ENCODE data around the gene RGS7BP. TPM values are rescaled to one million over a fixed set of nuclear protein-coding genes. Genes with fewer than 3 reads are reported as not detected.

The RGS7BP gene
- total and polyA plus RNA-seq, 2 experiments from 2014 or later = 0.75 to 0.77 TPM

DNA sequence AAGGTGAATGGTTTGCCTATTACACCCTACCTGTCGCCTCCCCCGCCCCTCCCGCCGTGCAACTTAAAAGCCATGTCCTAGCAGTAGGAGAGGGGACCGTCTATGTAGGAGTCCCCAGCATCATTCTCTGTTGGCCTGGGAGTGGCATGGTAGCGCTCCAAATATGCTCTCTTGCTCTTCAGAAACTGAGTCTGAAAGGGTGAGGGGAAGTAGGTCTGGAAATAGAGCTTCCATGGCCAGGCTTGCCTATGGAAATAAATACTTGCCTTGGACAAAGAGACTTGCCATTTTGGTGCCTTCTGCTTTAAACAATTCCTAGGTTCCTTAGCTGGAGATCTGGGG, 1.4 kb downstream of the RGS7BP start:
- Histone ChIP-seq H4K20me1 (ENCODE audit: insufficient read depth, poor library complexity, severe bottlenecking) (no peaks in the 10 kb centered on the region), H3K9me3 (ENCODE audit: low read depth) (no peaks in the 10 kb centered on the region), H2AFZ (peak overlapping the region; percentile 82), H3K36me3 (replicated peaks; ENCODE audit: insufficient read depth, low read depth) (no peaks in the 10 kb centered on the region), H3K4me1 (ENCODE audit: insufficient read depth) (no peaks in the 10 kb centered on the region), H3K9me2 (replicated peaks; ENCODE audit: insufficient read depth) (no peaks in the 10 kb centered on the region), H3K4me2 (peak overlapping the region; percentile 97), H3K79me2 (no peaks in the 10 kb centered on the region), H3K27me3 (peaks cover 56% of the 10 kb centered on the region), H3K27ac (no peak overlapping the region), H3K4me3 (peak overlapping the region; percentile 69)
- DNase-seq (ENCODE audit: low spot score) = no peak
- no peak for TF ChIP-seq EZH2phosphoT487 (IDR thresholded peaks at IDR 0.05; ENCODE audit: low read depth, severe bottlenecking, unreplicated experiment)
- TF ChIP-seq EZH2 (IDR thresholded peaks at IDR 0.05; ENCODE audit: borderline replicate concordance) = no peak
- TF ChIP-seq, protein P1, sequence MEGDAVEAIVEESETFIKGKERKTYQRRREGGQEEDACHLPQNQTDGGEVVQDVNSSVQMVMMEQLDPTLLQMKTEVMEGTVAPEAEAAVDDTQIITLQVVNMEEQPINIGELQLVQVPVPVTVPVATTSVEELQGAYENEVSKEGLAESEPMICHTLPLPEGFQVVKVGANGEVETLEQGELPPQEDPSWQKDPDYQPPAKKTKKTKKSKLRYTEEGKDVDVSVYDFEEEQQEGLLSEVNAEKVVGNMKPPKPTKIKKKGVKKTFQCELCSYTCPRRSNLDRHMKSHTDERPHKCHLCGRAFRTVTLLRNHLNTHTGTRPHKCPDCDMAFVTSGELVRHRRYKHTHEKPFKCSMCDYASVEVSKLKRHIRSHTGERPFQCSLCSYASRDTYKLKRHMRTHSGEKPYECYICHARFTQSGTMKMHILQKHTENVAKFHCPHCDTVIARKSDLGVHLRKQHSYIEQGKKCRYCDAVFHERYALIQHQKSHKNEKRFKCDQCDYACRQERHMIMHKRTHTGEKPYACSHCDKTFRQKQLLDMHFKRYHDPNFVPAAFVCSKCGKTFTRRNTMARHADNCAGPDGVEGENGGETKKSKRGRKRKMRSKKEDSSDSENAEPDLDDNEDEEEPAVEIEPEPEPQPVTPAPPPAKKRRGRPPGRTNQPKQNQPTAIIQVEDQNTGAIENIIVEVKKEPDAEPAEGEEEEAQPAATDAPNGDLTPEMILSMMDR (IDR thresholded peaks at IDR 0.05; ENCODE audit: poor library complexity) = no peak
- 20% methylated on average over 6 of the region's 6 CpGs for WGBS (ENCODE audit: low lambda C conversion rate, missing lambda C conversion rate)

DNA sequence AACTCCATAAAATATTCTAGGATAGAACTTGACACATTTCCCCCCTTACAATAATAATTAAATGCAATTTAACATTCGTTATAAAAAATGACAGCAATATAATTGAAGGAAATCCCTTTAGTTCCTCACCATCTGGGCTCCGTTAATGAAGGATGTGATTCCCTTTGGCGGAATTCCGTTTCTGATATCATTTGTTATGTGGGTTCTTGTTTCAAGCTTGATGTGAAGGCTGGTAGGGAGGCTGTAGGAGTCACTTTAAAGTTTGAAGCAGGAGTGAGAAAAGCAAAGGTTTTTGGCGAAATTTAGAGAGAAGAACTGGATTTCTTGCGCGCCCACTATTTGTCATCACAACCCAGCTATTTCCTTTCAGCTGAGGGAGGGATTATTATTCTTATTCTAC, 4.0 kb downstream of the RGS7BP start:
- no peaks in the 10 kb centered on the region for H3K79me2 ChIP-seq
- H3K36me3 ChIP-seq (replicated peaks; ENCODE audit: insufficient read depth, low read depth) = no peaks in the 10 kb centered on the region
- H3K4me3 ChIP-seq = no peak overlapping the region
- no peak overlapping the region for H2AFZ ChIP-seq
- TF ChIP-seq, protein P1 (IDR thresholded peaks at IDR 0.05; ENCODE audit: poor library complexity) = no peak
- TF ChIP-seq EZH2phosphoT487 (IDR thresholded peaks at IDR 0.05; ENCODE audit: low read depth, severe bottlenecking, unreplicated experiment) (no peak), EZH2 (IDR thresholded peaks at IDR 0.05; ENCODE audit: borderline replicate concordance) (no peak)
- H4K20me1 ChIP-seq (ENCODE audit: insufficient read depth, poor library complexity, severe bottlenecking) = no peaks in the 10 kb centered on the region
- DNase-seq (ENCODE audit: low spot score) = no peak
- 84% methylated on average over 7 of the region's 7 CpGs for WGBS (ENCODE audit: low lambda C conversion rate, missing lambda C conversion rate)
- H3K4me2 ChIP-seq = no peak overlapping the region
- no peaks in the 10 kb centered on the region for H3K4me1 ChIP-seq (ENCODE audit: insufficient read depth)
- H3K27me3 ChIP-seq = peaks cover 38% of the 10 kb centered on the region
- no peaks in the 10 kb centered on the region for H3K9me3 ChIP-seq (ENCODE audit: low read depth)
- no peaks in the 10 kb centered on the region for H3K9me2 ChIP-seq (replicated peaks; ENCODE audit: insufficient read depth)
- no peak overlapping the region for H3K27ac ChIP-seq

DNA sequence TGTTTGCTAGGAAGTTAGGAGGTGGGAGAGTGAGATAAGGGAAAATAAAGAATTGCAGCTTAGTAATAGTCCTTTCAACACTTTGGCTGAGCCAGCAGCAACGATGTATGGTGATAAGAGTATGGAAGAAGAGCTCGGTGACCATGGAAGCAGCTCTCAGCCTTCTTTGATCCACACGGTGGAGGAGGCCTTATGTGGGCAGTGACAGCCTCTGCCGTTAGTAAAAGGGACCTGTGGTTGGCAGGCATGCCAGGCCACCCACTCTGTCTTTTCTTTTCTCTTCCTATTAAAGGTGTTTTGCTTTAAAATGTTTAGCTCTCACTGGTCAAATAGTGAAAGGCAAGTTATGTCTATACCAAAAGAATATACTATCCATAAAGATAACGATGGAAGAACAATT, 7.7 kb downstream of the RGS7BP start:
- Histone ChIP-seq H3K36me3 (replicated peaks; ENCODE audit: insufficient read depth, low read depth) (no peaks in the 10 kb centered on the region), H3K9me3 (ENCODE audit: low read depth) (no peaks in the 10 kb centered on the region)

More for the DNA sequence above, 7.7 kb downstream of the RGS7BP start:
- DNase-seq (ENCODE audit: low spot score) = no peak
- Histone ChIP-seq H3K79me2 (no peaks in the 10 kb centered on the region), H3K4me2 (no peak overlapping the region), H2AFZ (no peak overlapping the region), H3K9me2 (replicated peaks; ENCODE audit: insufficient read depth) (no peaks in the 10 kb centered on the region), H4K20me1 (ENCODE audit: insufficient read depth, poor library complexity, severe bottlenecking) (no peaks in the 10 kb centered on the region), H3K4me3 (no peak overlapping the region), H3K27me3 (peaks cover 15% of the 10 kb centered on the region), H3K27ac (no peak overlapping the region), H3K4me1 (ENCODE audit: insufficient read depth) (no peaks in the 10 kb centered on the region)
- TF ChIP-seq EZH2phosphoT487 (IDR thresholded peaks at IDR 0.05; ENCODE audit: low read depth, severe bottlenecking, unreplicated experiment) (no peak), EZH2 (IDR thresholded peaks at IDR 0.05; ENCODE audit: borderline replicate concordance) (no peak)
- TF ChIP-seq, protein P1 (IDR thresholded peaks at IDR 0.05; ENCODE audit: poor library complexity) = no peak
- 39% methylated on average over 5 of the region's 5 CpGs for WGBS (ENCODE audit: low lambda C conversion rate, missing lambda C conversion rate)
